Right lobe of liver (tissue), 6 donors: ENCODE results near the gene OR52M1. TPM values are rescaled to one million over a fixed set of nuclear protein-coding genes. Genes with fewer than 3 reads are reported as not detected.

Experiments
- ATAC-seq, 4 donors: fragments of 200-7000 bp; cut with Tn5 transposase; one replicate each; pipeline ENCODE4 v1.9.1; 2020; ENCODE audit warnings: mild to moderate bottlenecking in 4 of 4, moderate library complexity in 4 of 4
- DNase-seq, 3 donors: peaks; one replicate each; pipeline ENCODE4 v3.0.0-alpha.2; 2020
- H3K27ac ChIP-seq, 3 donors: fragments of 200-600 bp; one replicate each; pipeline ENCODE4 v1.8.0; 2022
- H3K27me3 ChIP-seq, 2 donors: fragments of 200-600 bp; one replicate each; pipeline ENCODE4 v1.8.0; 2022
- H3K36me3 ChIP-seq, 4 donors: fragments of 200-600 bp; sonication (generic) in 1 of 4; one replicate each; pipeline versions ENCODE4 v1.5.1 to v1.8.0; 2017 to 2022; ENCODE audit warnings: control low read depth in 1 of 4
- H3K4me1 ChIP-seq, 4 donors: fragments of 200-600 bp; sonication (generic) in 1 of 4; one replicate each; pipeline versions ENCODE4 v1.5.1 to v1.8.0; 2017 to 2022; ENCODE audit warnings: control low read depth in 1 of 4
- H3K4me3 ChIP-seq, 3 donors: fragments of 200-600 bp; one replicate each; pipeline ENCODE4 v1.8.0; 2022
- H3K9me3 ChIP-seq, 4 donors: fragments of 200-600 bp; sonication (generic) in 1 of 4; one replicate each; pipeline versions ENCODE4 v1.5.1 to v1.8.0; 2017 to 2022; ENCODE audit warnings: control low read depth in 1 of 4
- CTCF ChIP-seq, 4 donors: fragments of 200-600 bp in 3 of 4; fragments of 450-650 bp in 1 of 4; IDR thresholded peaks; one replicate each; pipeline versions ENCODE4 v1.5.1 to v1.8.0; 2016 to 2022; ENCODE audit warnings: antibody characterized with exemption in 4 of 4, mild to moderate bottlenecking in 2 of 4
- POLR2A ChIP-seq: fragments of 450-650 bp; IDR thresholded peaks from one replicate; pipeline ENCODE4 v1.6.1; 2017; ENCODE audit warnings: antibody characterized with exemption, mild to moderate bottlenecking
- whole genome bisulfite sequencing: methylation state at CpG from one replicate; pipeline ENCODE4 v1.1.6; 2018; ENCODE audit warnings: low coverage, low lambda C conversion rate; ENCODE audit not compliant: insufficient coverage; ENCODE audit errors: missing lambda C conversion rate; 5-methylcytosine and 5-hydroxymethylcytosine counted together
- intact Hi-C, 2 donors: fragments of 100-400 bp; cut with DNase I; formaldehyde crosslinking; loops; one replicate each; pipeline versions ENCODE4 v1.11.2 to v1.14.1; 2022
- long read RNA-seq: library from polyadenylated mRNA; unstranded; transcript quantifications from one replicate; pipeline ENCODE4 v2.0.0, GENCODE V29; 2019
- total RNA-seq, 6 experiments: library from RNA; depleted of rRNA in 2 of 6; stranded (reverse); fragments of >200 nt in 2 of 6; fragmentation: NEBNext Ultra II Directional in 3 of 6; extraction: Animal tissue kit (Norgen Biotek cat#: 25700) in 3 of 6; gene quantifications; one replicate each; pipeline versions ENCODE4 v1.1.0 to v1.2.4, GENCODE V29; 2016 to 2023
- donor health status: DM: no; HTN: yes; CAD: no.
- donor health status: DM: no; HTN: no; CAD: no.
- donor health status: DM: no; HTN: no; CAD: no.
- donor health status: DM: no; HTN: yes; CAD: no.
- donor health status: DM: no; HTN: yes; CAD: no.

The OR52M1 gene, protein sequence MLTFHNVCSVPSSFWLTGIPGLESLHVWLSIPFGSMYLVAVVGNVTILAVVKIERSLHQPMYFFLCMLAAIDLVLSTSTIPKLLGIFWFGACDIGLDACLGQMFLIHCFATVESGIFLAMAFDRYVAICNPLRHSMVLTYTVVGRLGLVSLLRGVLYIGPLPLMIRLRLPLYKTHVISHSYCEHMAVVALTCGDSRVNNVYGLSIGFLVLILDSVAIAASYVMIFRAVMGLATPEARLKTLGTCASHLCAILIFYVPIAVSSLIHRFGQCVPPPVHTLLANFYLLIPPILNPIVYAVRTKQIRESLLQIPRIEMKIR
- total RNA-seq, result not detected
- long read RNA-seq, result 0 reads

DNA sequence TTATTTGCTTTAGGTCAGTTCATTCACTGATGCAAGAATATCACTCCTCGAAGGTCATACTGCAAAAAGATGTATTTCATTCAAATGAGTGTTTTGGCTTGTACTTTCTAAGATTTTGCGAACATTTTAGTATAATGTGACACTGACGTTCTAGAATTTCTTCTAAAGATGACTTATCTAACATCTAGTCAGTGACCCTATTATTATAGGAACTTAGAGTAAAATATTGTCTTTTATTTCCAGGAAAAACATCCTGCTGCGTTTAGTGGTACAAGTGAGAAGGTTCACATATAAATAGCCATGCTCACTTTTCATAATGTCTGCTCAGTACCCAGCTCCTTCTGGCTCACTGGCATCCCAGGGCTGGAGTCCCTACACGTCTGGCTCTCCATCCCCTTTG is at the start of gene OR52M1:
Gene OR52M1, plus strand, starts transcription at position 301 of the 400 bp plus-strand sequence. Its CDS starts 0 bp downstream, at position 301.
- no peaks in the 10 kb centered on the region for H3K9me3 ChIP-seq
- no peaks in the 10 kb centered on the region for H3K27me3 ChIP-seq
- H3K36me3 ChIP-seq, result no peaks in the 10 kb centered on the region
- H3K27ac ChIP-seq, result peak within 1 kb of the TSS; percentile 31 to 84 (median 75)
- DNase-seq (no peak), ATAC-seq (no peak)
- 71% methylated on average over 4 of the region's 5 CpGs for WGBS
- H3K4me1 ChIP-seq, result peaks cover 0 to 28% (median 12%) of the 10 kb centered on the region in 4 donors
- H3K4me3 ChIP-seq, result no peak within 1 kb of the TSS
- TF ChIP-seq CTCF (IDR thresholded peaks at IDR 0.05) (no peak), POLR2A (no peak)
- intact Hi-C loops, result loop anchor here in 1 of 2 donors (10.0 kb wide), 1 partner anchor 360 kb away; no protein-coding TSS in a partner anchor

- Histone ChIP-seq H3K9me3 (no peaks in the 10 kb centered on the region), H3K4me3 (no peak overlapping the region), H3K27ac (no peak overlapping the region), H3K36me3 (no peaks in the 10 kb centered on the region), H3K4me1 (no peaks in the 10 kb centered on the region), H3K27me3 (no peaks in the 10 kb centered on the region)
- WGBS, result 52% methylated on average over 7 of the region's 7 CpGs
- no peak for DNase-seq
- intact Hi-C loops, result loop anchor here (10.0 kb wide), 2 partner anchors 301 to 311 kb away; no protein-coding TSS in a partner anchor
- peak in 1 of 4 donors; percentile 13 for ATAC-seq
- TF ChIP-seq POLR2A (no peak), CTCF (IDR thresholded peaks at IDR 0.05) (no peak)
Measured at GRCh38 chr11:4495487-4495886, 49.5 kb upstream of the OR52M1 start.

DNA sequence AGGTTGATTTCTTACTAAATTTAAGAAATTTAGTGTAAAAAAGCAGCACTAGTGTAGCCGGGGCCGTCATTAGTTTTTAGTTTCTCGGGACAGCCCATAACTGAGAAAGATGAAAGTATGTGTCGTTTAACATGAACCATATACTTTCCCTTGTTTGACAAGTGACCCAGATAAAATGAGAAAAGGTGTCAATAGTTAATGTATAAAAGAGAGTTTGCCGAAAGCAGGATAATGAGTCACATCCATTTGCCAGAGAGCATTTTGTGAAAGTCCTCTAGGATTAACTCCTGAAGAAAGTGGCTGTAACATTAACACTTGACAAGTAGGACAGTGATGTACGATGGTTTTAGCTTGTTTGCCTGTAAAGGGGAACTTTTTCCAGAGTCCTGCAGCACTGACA is 49.0 kb upstream of the OR52M1 start:
- Histone ChIP-seq H3K4me3 (no peak overlapping the region), H3K4me1 (no peaks in the 10 kb centered on the region), H3K27me3 (no peaks in the 10 kb centered on the region), H3K36me3 (no peaks in the 10 kb centered on the region), H3K27ac (no peak overlapping the region), H3K9me3 (no peaks in the 10 kb centered on the region)
- intact Hi-C loops, result loop anchor here (10.0 kb wide), 2 partner anchors 301 to 311 kb away; no protein-coding TSS in a partner anchor
- DNase-seq (no peak), ATAC-seq (no peak)
- 69% methylated on average over 6 of the region's 6 CpGs for WGBS
- TF ChIP-seq CTCF (IDR thresholded peaks at IDR 0.05) (no peak), POLR2A (no peak)

GRCh38 chr11:4496557-4497248 is 48.3 kb upstream of the OR52M1 start:
- WGBS, result 42% methylated on average over 15 of the region's 15 CpGs
- no peaks in the 10 kb centered on the region for H3K27me3 ChIP-seq
- TF ChIP-seq CTCF (IDR thresholded peaks at IDR 0.05), result no peak
- no peak for TF ChIP-seq POLR2A
- H3K4me1 ChIP-seq, result no peaks in the 10 kb centered on the region
- DNase-seq (no peak), ATAC-seq (peak in 1 of 4 donors; percentile 22)
- no peaks in the 10 kb centered on the region for H3K36me3 ChIP-seq
- no peaks in the 10 kb centered on the region for H3K9me3 ChIP-seq
- intact Hi-C loops, result loop anchor here (10.0 kb wide), 2 partner anchors 302 to 312 kb away; no protein-coding TSS in a partner anchor
- no peak overlapping the region for H3K27ac ChIP-seq
- H3K4me3 ChIP-seq, result no peak overlapping the region
